Measurements from ENCODE around the gene GALNT2.

DNA sequence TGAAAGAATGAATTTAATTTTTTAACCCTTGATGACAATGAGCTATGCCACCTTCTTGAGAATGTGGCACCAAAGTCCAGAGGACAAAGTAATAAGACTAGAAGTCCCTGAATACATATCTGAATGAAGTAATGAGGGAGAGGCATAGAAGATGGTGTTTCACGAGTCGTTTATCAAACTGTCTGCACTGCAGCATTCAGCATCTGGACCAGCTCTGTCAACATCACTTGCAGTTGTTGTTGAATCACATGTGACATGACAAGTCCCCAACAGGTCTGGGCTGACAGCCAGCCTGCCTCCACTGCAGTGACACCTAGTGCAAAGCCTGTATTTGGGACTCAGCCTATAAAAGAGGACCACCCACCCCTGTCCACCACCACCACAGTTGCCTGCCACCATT, 17.3 kb upstream of the GALNT2 start:
- TF ChIP-seq SREBF2 (IDR thresholded peaks at IDR 0.05; ENCODE audit: low read length), result no peak
- TF ChIP-seq NFIC (IDR thresholded peaks at IDR 0.05; ENCODE audit: low read depth, low read length), result no peak
- TF ChIP-seq EZH2 (IDR thresholded peaks at IDR 0.05; ENCODE audit: borderline replicate concordance, control insufficient read depth, low read depth, low read length), result no peak
- no peak for TF ChIP-seq CTCF (IDR thresholded peaks at IDR 0.05 in 2 of 3, conservative IDR thresholded peaks at IDR 0.05 in 1 of 3; ENCODE audit: control insufficient read depth in 2 of 3, extremely low read depth in 1 of 3, insufficient read depth in 1 of 3, low read depth in 3 of 3, low read length in 3 of 3)
- TF ChIP-seq CREM (IDR thresholded peaks at IDR 0.05; ENCODE audit: low read depth), result no peak
